OCI-LY7 (cell line): Measurements from ENCODE around the gene P2RX5. TPM values are rescaled to one million over a fixed set of nuclear protein-coding genes. Genes with fewer than 3 reads are reported as not detected.

ENCODE experiments used
- BruUV-seq: library from RNA; stranded (reverse); fragments of 400-500 nt; replicated peaks from 2 replicates; lab custom pipeline; 2021; lab: Mats Ljungman, UMichigan
- CTCF ChIA-PET: fragments of 300-600 bp; sonication (Branson Sonifier 250); formaldehyde crosslinking; loops from one replicate; lab custom pipeline; 2022; ENCODE audit warnings: antibody characterized with exemption; ENCODE audit not compliant: unreplicated experiment; lab: Charles Lee
- POLR2A ChIA-PET: fragments of 300-600 bp; sonication (Branson Sonifier 250); formaldehyde crosslinking; loops from one replicate; lab custom pipeline; 2022; ENCODE audit warnings: antibody characterized with exemption; lab: Charles Lee
- DNase-seq: peaks from one replicate; pipeline ENCODE4 v3.0.0-alpha.2; 2015; ENCODE audit warnings: low spot score
- H2AFZ ChIP-seq: fragments of 200-600 bp; sonication (generic), shearing (Covaris generic); 2 replicates; pipeline ENCODE4 v1.6.1; 2014; ENCODE audit warnings: mild to moderate bottlenecking, antibody characterized with exemption, low read length, moderate library complexity
- H3K27ac ChIP-seq: fragments of 200-600 bp; sonication (generic); 2 replicates; pipeline ENCODE4 v1.5.1; 2014; ENCODE audit warnings: mixed run types, low read depth, mild to moderate bottlenecking, moderate library complexity, low read length, inconsistent platforms; ENCODE audit not compliant: poor library complexity, severe bottlenecking
- H3K36me3 ChIP-seq: fragments of 200-600 bp; sonication (generic); 2 replicates; pipeline ENCODE4 v1.6.1; 2014; ENCODE audit warnings: mild to moderate bottlenecking, antibody characterized with exemption, low read length, moderate library complexity, mixed read lengths; ENCODE audit not compliant: insufficient read depth
- H3K4me1 ChIP-seq: fragments of 200-600 bp; sonication (generic); 2 replicates; pipeline ENCODE4 v1.5.1; 2014; ENCODE audit warnings: mild to moderate bottlenecking, low read length; ENCODE audit not compliant: insufficient read depth, poor library complexity, severe bottlenecking
- H3K4me2 ChIP-seq: fragments of 200-600 bp; sonication (generic); 2 replicates; pipeline ENCODE4 v1.6.1; 2014; ENCODE audit warnings: mild to moderate bottlenecking, low read length
- H3K4me3 ChIP-seq: fragments of 200-600 bp; sonication (generic); 2 replicates; pipeline ENCODE4 v1.5.1; 2014; ENCODE audit warnings: mild to moderate bottlenecking, low read depth, low read length; ENCODE audit not compliant: poor library complexity, severe bottlenecking
- H3K79me2 ChIP-seq: fragments of 200-600 bp; sonication (generic); 2 replicates; pipeline ENCODE4 v1.6.1; 2016; ENCODE audit warnings: low read depth, mild to moderate bottlenecking, low read length, moderate library complexity, mixed read lengths; ENCODE audit not compliant: insufficient read depth
- H3K9me2 ChIP-seq: fragments of 200-600 bp; sonication (generic); 2 replicates; pipeline ENCODE4 v1.6.1; 2016; ENCODE audit warnings: mild to moderate bottlenecking, low read length, mixed read lengths; ENCODE audit not compliant: insufficient read depth
- H3K9me3 ChIP-seq: fragments of 200-600 bp; sonication (generic); 2 replicates; pipeline ENCODE4 v1.6.1; 2014; ENCODE audit warnings: mild to moderate bottlenecking, mixed run types, low read length, mixed read lengths
- H4K20me1 ChIP-seq: fragments of 200-600 bp; sonication (generic); 2 replicates; pipeline ENCODE4 v1.6.1; 2014; ENCODE audit warnings: mild to moderate bottlenecking, antibody characterized with exemption, low read length, moderate library complexity, mixed read lengths; ENCODE audit not compliant: insufficient read depth
- CTCF ChIP-seq: fragments of 200-600 bp; sonication (generic); conservative IDR thresholded peaks from 2 replicates; pipeline ENCODE4 v1.5.1; 2014; ENCODE audit warnings: mild to moderate bottlenecking, antibody characterized with exemption, low read length, moderate library complexity, mixed read lengths
- EZH2phosphoT487 ChIP-seq: fragments of 200-600 bp; sonication (generic); IDR thresholded peaks from 2 replicates; pipeline ENCODE4 v1.6.1; 2018; ENCODE audit warnings: low read depth, borderline replicate concordance, mild to moderate bottlenecking, mixed run types, antibody characterized with exemption, low read length, moderate library complexity, mixed read lengths
- intact Hi-C: fragments of 100-400 bp; cut with micrococcal nuclease; formaldehyde crosslinking; loops from one replicate; pipeline ENCODE4 v1.10.0; 2022; ENCODE audit not compliant: unreplicated experiment
- total RNA-seq, 2 experiments: library from RNA; depleted of rRNA in 1 of 2; stranded (reverse); fragments of >200 nt in 1 of 2; shearing (Covaris generic) in 1 of 2; gene quantifications; 2 replicates each; pipeline ENCODE4 v1.2.3, GENCODE V29; 2014 to 2022

Gene P2RX5
- total RNA-seq, 2 experiments from 2014 or later = 150 to 195 TPM

- Histone ChIP-seq H3K9me3 (no peaks in the 10 kb centered on the region), H3K4me1 (peaks cover 5% of the 10 kb centered on the region), H3K4me2 (no peak overlapping the region), H3K79me2 (no peaks in the 10 kb centered on the region), H2AFZ (no peak overlapping the region), H3K36me3 (peaks cover 80% of the 10 kb centered on the region), H3K4me3 (no peak overlapping the region), H3K9me2 (no peaks in the 10 kb centered on the region), H3K27ac (no peak overlapping the region), H4K20me1 (no peaks in the 10 kb centered on the region)
- intact Hi-C loops = no loop called here
- CTCF ChIA-PET = no interaction called here
- POLR2A ChIA-PET = no interaction called here
- DNase-seq = no peak
- BruUV-seq = no TSS peak
- no peak for TF ChIP-seq CTCF
- no peak for TF ChIP-seq EZH2phosphoT487
Measured at GRCh38 chr17:3678095-3678820, 17.7 kb downstream of the P2RX5 start.

- H3K36me3 ChIP-seq = peaks cover 79% of the 10 kb centered on the region
- ChIA-PET POLR2A (no interaction called here), CTCF (no interaction called here)
- no peaks in the 10 kb centered on the region for H4K20me1 ChIP-seq
- H3K4me1 ChIP-seq = no peaks in the 10 kb centered on the region
- no peaks in the 10 kb centered on the region for H3K9me2 ChIP-seq
- H3K79me2 ChIP-seq = peaks cover 4% of the 10 kb centered on the region; the same call in 1 of the 2 replicates
- H3K27ac ChIP-seq = no peak overlapping the region
- no peak for TF ChIP-seq CTCF
- H3K4me2 ChIP-seq = no peak overlapping the region
- DNase-seq = no peak
- no peak overlapping the region for H3K4me3 ChIP-seq
- intact Hi-C loops = no loop called here
- H2AFZ ChIP-seq = no peak overlapping the region
- H3K9me3 ChIP-seq = no peaks in the 10 kb centered on the region
- no TSS peak for BruUV-seq
Measured at GRCh38 chr17:3675886-3676285, 20.1 kb downstream of the P2RX5 start.

- intact Hi-C loops = no loop called here
- Histone ChIP-seq H3K27ac (no peak overlapping the region), H3K4me2 (no peak overlapping the region), H3K9me3 (no peaks in the 10 kb centered on the region), H2AFZ (no peak overlapping the region), H3K9me2 (no peaks in the 10 kb centered on the region), H3K79me2 (peaks cover 25% of the 10 kb centered on the region), H3K4me3 (no peak overlapping the region), H3K4me1 (peaks cover 18% of the 10 kb centered on the region), H4K20me1 (peaks cover 6% of the 10 kb centered on the region; the same call in 1 of the 2 replicates), H3K36me3 (peaks cover 73% of the 10 kb centered on the region)
- CTCF ChIA-PET = no interaction called here
- no peak for DNase-seq
- POLR2A ChIA-PET = no interaction called here
- no TSS peak for BruUV-seq
- TF ChIP-seq CTCF = no peak
- no peak for TF ChIP-seq EZH2phosphoT487
Measured at GRCh38 chr17:3672571-3672970, 23.4 kb downstream of the P2RX5 start.
